Spinal cord (tissue), 10 donors: ENCODE measurements around the gene RUNDC1. TPM values are rescaled to one million over a fixed set of nuclear protein-coding genes. Genes with fewer than 3 reads are reported as not detected.

Source experiments
- DNase-seq, 6 donors: peaks; one replicate each; pipeline versions ENCODE4 v3.0.0 to v3.0.0-alpha.2; 2013 to 2015; ENCODE audit warnings: low spot score in 6 of 6, low read depth in 4 of 6
- H3K27ac ChIP-seq: one replicate; pipeline ENCODE4 v1.5.1; 2013; ENCODE audit warnings: low read depth, low read length, control low read depth
- H3K27me3 ChIP-seq: one replicate; pipeline ENCODE4 v1.6.1; 2013; ENCODE audit warnings: low read length; ENCODE audit not compliant: control insufficient read depth, insufficient read depth
- H3K36me3 ChIP-seq: one replicate; pipeline ENCODE4 v1.6.1; 2013; ENCODE audit warnings: low read length; ENCODE audit not compliant: control insufficient read depth, insufficient read depth
- H3K4me1 ChIP-seq: one replicate; pipeline ENCODE4 v1.6.1; 2013; ENCODE audit warnings: low read length; ENCODE audit not compliant: control insufficient read depth, insufficient read depth
- H3K4me3 ChIP-seq: one replicate; pipeline ENCODE4 v1.5.1; 2013; ENCODE audit warnings: low read depth, low read length, control low read depth
- H3K9me3 ChIP-seq: one replicate; pipeline ENCODE4 v1.6.1; 2013; ENCODE audit warnings: low read length; ENCODE audit not compliant: control insufficient read depth, insufficient read depth
- WGBS: methylation state at CpG from one replicate; pipeline ENCODE4 v1.1.5; 2013; ENCODE audit warnings: missing lambda C conversion rate; ENCODE audit not compliant: insufficient coverage; 5-methylcytosine and 5-hydroxymethylcytosine counted together
- polyA plus RNA-seq, 2 donors: library from polyadenylated mRNA; unstranded; fragments of 120-200 nt; gene quantifications; one replicate each; pipeline ENCODE4 v1.2.1, GENCODE V29; 2013; ENCODE audit not compliant: insufficient read length in 2 of 2
- total RNA-seq, 2 donors: library from RNA; depleted of rRNA in 1 of 2; stranded (reverse); fragments of 120-200 nt in 1 of 2; fragments of >200 nt in 1 of 2; gene quantifications; one replicate each; pipeline versions ENCODE4 v1.2.3 to v1.2.4, GENCODE V29; 2013 to 2014
- donor health status: healthy.

RUNDC1 gene
- total and polyA plus RNA-seq, 4 donors: 12.2 to 21.3 (median 16.8) TPM

DNA sequence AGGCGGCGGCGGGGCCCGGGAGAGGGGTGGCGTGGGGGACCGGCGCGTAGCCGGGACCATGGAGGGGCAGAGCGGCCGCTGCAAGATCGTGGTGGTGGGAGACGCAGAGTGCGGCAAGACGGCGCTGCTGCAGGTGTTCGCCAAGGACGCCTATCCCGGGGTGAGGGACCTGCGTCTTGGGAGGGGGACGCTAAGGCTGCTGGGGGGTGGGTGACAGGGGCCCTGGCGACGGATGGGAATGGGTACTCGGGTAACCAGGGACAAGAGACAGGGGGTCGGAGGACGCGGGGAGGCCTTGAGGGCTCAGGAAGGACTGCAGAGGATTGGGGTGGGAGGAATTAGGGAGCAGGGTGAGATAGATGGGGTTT is 44.9 kb downstream of the RUNDC1 start:
- DNase-seq: no peak
- no peaks in the 10 kb centered on the region for H3K27me3 ChIP-seq
- H3K4me1 ChIP-seq: peaks cover 72% of the 10 kb centered on the region
- H3K9me3 ChIP-seq: no peaks in the 10 kb centered on the region
- peak overlapping the region; percentile 40 for H3K27ac ChIP-seq
- WGBS: 0% methylated on average over 27 of the region's 27 CpGs
- H3K36me3 ChIP-seq: peaks cover 21% of the 10 kb centered on the region
- H3K4me3 ChIP-seq: peak overlapping the region; percentile 59

DNA sequence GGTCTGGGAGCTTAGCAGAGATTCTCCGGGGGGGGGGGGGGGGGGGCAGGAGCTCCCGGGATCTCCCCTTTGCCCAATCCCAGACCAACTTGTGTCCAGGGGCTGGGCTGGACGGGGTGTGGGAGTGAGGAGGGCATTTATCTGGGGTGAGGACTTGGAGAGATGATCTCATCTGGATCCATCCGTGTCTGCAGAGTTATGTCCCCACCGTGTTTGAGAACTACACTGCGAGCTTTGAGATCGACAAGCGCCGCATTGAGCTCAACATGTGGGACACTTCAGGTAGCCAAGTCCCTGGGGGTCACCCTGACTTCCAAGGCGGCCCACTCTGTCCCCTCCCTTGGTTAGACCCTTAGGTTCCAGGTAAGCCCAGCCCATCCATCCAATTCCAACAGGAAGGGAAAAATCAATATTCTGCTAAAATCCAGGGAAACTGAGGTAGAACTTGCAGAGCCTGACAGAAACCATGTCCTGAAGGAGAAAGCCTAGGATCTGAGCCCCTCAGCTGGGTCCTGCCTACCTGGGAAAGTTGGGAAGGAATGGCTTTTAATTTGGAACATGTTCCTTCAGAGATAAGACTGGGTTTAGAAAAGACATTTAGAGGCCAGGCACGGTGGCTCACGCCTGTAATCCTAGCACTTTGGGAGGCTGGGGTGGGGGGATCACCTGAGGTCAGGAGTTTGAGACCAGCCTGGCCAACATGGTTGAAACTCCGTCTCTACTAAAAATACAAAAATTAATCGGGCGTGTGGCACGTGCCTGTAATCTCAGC is 45.6 kb downstream of the RUNDC1 start:
- H3K36me3 ChIP-seq: peaks cover 21% of the 10 kb centered on the region
- no peaks in the 10 kb centered on the region for H3K9me3 ChIP-seq
- DNase-seq: peak in 1 of 6 donors; percentile 57
- H3K4me3 ChIP-seq: peak overlapping the region; percentile 59
- no peak overlapping the region for H3K27ac ChIP-seq
- peaks cover 68% of the 10 kb centered on the region for H3K4me1 ChIP-seq
- 44% methylated on average over 13 of the region's 16 CpGs for WGBS
- H3K27me3 ChIP-seq: no peaks in the 10 kb centered on the region

DNA sequence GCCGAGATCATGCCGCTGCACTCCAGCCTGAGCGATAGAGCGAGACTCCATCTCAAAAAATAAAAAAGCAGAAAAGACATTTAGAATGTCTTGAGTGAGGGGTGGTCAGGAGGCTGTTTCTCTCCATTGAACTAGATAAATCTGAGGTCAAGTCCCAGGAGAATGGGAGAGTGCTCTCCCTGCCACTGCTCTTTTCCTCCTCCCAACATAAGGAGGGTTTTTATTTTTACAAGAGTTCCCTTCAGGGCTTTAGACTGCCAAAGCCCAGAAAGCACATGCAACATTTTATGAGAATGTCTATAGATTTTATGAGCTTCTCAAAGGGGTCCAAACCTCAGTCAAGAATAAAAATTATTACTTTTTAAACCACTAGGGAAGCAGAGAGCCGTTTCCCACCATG is 46.2 kb downstream of the RUNDC1 start:
- H3K9me3 ChIP-seq: no peaks in the 10 kb centered on the region
- H3K27me3 ChIP-seq: no peaks in the 10 kb centered on the region
- peaks cover 64% of the 10 kb centered on the region for H3K4me1 ChIP-seq
- DNase-seq: no peak
- no peak overlapping the region for H3K27ac ChIP-seq
- WGBS: 83% methylated on average over 1 of the region's 5 CpGs
- peaks cover 21% of the 10 kb centered on the region for H3K36me3 ChIP-seq
- no peak overlapping the region for H3K4me3 ChIP-seq

DNA sequence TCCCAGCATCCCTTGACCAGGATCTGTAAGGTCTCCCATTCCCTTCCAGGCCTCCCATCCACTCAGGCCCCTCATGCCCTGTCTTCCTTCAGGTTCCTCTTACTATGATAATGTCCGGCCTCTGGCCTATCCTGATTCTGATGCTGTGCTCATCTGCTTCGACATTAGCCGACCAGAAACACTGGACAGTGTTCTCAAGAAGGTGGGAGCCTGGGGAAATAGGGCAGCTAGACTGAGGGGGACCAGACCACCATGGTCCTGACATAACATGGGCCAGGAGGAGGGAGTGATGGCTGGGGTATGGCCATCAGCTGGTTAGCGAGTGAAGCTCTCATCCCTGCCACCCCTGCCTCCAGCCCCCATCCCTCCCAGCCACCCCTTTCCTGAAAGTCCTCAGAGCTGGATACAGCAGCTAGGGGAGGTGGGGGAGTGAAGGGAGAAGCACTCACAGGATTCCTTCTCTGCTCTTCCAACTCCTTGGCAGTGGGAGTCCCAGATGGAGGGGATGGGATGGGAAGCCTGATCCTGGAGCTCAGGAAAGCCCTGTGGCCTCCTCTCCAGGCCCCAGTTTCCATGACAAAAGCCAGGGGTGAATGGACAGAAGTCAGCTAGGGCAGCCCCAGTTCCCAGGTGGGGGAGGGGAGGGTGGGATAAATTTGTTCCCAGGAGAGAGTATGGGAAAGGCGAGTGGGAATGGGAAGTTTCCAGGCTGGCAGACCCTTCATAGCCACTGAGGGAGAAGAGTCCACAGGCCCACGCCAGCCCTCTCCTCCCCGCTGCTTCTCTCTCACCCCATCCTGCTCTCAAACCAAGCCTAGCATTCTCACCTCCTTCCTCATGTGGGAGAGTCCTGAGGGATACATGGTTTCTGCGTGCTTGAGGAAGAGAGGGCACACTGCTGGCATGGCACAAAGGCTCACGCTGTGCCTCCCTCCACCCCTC is 47.0 kb downstream of the RUNDC1 start:
- 75% methylated on average over 3 of the region's 9 CpGs for WGBS

DNA sequence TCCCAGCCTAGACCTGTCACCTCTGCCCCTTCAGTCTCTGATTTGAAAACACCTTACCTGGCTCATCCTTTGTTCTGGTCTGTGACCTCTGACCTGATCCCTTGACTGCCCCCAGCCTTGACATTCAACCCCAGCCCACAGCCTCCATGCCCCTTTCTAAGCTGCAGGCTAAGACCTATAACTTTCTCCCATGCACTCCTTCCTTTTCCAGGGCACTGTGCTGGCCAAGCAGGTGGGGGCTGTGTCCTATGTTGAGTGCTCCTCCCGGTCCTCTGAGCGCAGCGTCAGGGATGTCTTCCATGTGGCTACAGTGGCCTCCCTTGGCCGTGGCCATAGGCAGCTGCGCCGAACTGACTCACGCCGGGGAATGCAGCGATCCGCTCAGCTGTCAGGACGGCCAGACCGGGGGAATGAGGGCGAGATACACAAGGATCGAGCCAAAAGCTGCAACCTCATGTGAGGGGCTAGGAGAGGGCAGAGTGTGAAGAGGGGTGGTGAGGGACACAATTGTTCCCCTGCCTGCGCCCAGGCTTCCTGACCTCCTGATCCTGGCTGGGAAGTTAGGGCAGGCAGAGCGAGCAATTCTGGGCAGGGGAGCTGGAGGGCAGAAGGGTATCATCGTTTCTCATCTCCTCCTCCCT is 48.0 kb downstream of the RUNDC1 start:
- H3K4me3 ChIP-seq: no peak overlapping the region
- no peak for DNase-seq
- peaks cover 21% of the 10 kb centered on the region for H3K36me3 ChIP-seq
- H3K9me3 ChIP-seq: no peaks in the 10 kb centered on the region
- H3K27ac ChIP-seq: no peak overlapping the region
- peaks cover 60% of the 10 kb centered on the region for H3K4me1 ChIP-seq
- no peaks in the 10 kb centered on the region for H3K27me3 ChIP-seq
- 83% methylated on average over 14 of the region's 17 CpGs for WGBS

More for the DNA sequence above, 47.0 kb downstream of the RUNDC1 start:
- peaks cover 21% of the 10 kb centered on the region for H3K36me3 ChIP-seq
- no peaks in the 10 kb centered on the region for H3K27me3 ChIP-seq
- H3K9me3 ChIP-seq: no peaks in the 10 kb centered on the region
- H3K4me3 ChIP-seq: no peak overlapping the region
- no peak for DNase-seq
- H3K27ac ChIP-seq: no peak overlapping the region
- peaks cover 63% of the 10 kb centered on the region for H3K4me1 ChIP-seq

DNA sequence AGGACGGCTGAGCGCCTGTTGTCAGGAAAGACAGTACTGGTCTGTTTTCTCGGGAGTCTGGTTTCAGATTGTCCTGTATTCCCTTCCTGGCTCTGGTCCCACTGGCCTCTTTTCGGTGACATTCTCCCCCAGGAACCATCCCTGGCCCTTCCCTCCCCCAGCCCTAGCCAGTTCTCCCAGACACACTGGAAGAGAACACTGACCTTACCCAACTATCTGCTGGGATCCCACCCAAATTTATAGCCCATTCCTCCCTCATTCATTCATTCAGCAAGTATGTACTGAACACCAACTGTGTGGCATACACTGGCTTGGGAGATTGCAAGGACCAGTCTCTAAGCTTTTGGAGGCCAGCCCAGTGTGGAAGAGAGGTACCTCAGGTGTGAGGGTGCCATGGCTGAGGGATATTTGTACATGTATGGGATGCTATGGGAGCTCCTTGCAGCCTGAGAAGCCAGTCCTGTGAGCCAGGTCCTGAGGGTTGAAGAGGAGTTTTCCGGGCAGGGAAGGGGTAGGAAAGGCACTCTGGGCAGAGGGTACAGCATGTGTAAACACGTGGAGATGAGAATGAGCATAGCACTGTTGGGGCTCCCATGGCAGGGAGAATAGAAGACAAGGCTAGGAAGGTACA is 49.9 kb downstream of the RUNDC1 start:
- Histone ChIP-seq H3K27ac (peak overlapping the region; percentile 33), H3K27me3 (no peaks in the 10 kb centered on the region), H3K9me3 (no peaks in the 10 kb centered on the region), H3K4me1 (peaks cover 65% of the 10 kb centered on the region), H3K4me3 (no peak overlapping the region), H3K36me3 (peaks cover 21% of the 10 kb centered on the region)
- WGBS: 58% methylated on average over 4 of the region's 6 CpGs
- peak in 2 of 6 donors; percentile 59 to 63 for DNase-seq

DNA sequence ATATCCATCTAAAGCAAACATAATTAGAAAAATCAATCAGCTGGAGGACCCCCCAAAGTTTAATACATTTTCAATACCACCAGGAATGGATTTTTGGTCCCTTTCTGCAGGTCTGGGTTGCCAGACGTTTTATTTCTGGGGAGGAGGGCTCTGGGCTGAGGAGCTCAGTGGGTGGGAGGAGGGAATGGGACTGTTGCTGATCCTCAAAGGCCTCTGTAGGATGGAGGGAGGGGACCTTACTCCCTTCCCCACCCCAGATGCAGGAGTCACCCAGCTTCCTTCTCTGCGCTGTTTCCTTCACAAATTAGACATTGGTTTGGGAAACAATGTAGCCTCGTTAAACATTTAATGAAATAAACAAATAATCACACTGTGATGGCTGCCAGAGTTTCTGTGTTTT is 51.3 kb downstream of the RUNDC1 start:
- Histone ChIP-seq H3K36me3 (peaks cover 21% of the 10 kb centered on the region), H3K9me3 (no peaks in the 10 kb centered on the region), H3K27me3 (no peaks in the 10 kb centered on the region), H3K4me1 (peaks cover 66% of the 10 kb centered on the region), H3K27ac (no peak overlapping the region), H3K4me3 (no peak overlapping the region)
- WGBS: no CpG with 5 or more reads among the region's 3 CpGs
- DNase-seq: peak in 1 of 6 donors; percentile 89

DNA sequence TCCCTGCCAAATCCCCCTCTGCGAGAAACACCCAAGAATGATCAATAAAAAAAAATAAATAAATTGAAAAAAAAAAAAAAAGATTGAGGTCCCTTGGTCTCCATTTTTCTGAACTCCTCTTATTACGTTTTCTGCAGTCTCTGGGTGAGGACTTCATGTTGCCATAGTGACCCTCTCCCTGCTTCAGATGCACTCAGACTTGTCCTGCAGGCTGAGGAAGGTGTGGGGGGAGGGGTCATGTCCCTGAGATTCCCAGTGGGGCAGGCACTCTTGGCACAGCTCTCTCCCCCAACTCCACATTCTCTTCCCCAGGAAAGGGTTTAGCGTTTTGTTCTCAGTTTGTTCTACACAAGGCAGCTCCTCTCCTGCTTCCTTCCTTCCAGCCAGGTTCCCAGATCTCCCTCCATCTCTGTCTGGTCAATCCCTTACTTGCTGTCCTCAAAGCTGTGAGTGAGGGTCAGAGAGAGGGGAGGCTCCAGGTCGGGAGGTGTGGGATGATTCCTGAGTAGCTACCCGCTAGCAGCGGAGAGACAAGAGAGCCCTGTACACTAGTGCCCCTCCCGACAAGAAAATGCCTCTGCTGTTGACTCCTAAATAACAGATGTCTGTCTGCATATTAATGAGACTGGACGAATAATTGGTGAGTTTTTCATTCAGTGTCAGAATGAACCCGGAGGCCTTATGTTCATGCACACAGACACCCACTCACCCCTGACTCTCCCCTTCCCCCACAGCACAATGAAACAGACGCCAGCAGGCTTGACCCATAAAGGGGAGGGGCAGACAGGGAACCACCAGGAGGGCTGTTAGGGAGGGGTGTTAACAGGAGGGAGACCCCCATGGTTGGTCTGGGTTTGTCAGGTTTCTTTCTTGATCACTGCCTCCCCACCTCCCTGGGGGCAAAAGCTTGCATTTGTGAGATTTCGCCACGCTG is 53.9 kb downstream of the RUNDC1 start:
- H3K36me3 ChIP-seq: peaks cover 3% of the 10 kb centered on the region
- DNase-seq: peak in 2 of 6 donors; percentile 80 to 84
- H3K4me3 ChIP-seq: no peak overlapping the region
- no peaks in the 10 kb centered on the region for H3K27me3 ChIP-seq
- peaks cover 52% of the 10 kb centered on the region for H3K4me1 ChIP-seq
- 23% methylated on average over 4 of the region's 12 CpGs for WGBS
- no peaks in the 10 kb centered on the region for H3K9me3 ChIP-seq
- peak overlapping the region; percentile 45 for H3K27ac ChIP-seq
